Glutamatergic neuron (in vitro differentiated cells): ENCODE results near the gene NOXA1. TPM values are rescaled to one million over a fixed set of nuclear protein-coding genes. Genes with fewer than 3 reads are reported as not detected.

Experiments
- DNase-seq: peaks from one replicate; pipeline ENCODE4 v3.0.0; 2022
- H3K27ac Mint-ChIP-seq: one replicate; pipeline ENCODE4 v1.8.0; 2020; ENCODE audit warnings: mild to moderate bottlenecking, mixed read lengths, inconsistent platforms; ENCODE audit not compliant: unreplicated experiment
- H3K27me3 Mint-ChIP-seq: one replicate; pipeline ENCODE4 v1.8.0; 2020; ENCODE audit warnings: mild to moderate bottlenecking, moderate library complexity, mixed read lengths, inconsistent platforms; ENCODE audit not compliant: unreplicated experiment
- H3K36me3 Mint-ChIP-seq: one replicate; pipeline ENCODE4 v1.8.0; 2020; ENCODE audit warnings: mild to moderate bottlenecking, mixed read lengths, inconsistent platforms; ENCODE audit not compliant: unreplicated experiment
- H3K4me1 Mint-ChIP-seq: one replicate; pipeline ENCODE4 v1.8.0; 2020; ENCODE audit warnings: mild to moderate bottlenecking, low read depth, mixed read lengths, inconsistent platforms; ENCODE audit not compliant: unreplicated experiment
- H3K4me3 Mint-ChIP-seq: one replicate; pipeline ENCODE4 v1.8.0; 2020; ENCODE audit warnings: mild to moderate bottlenecking, mixed read lengths, inconsistent platforms; ENCODE audit not compliant: unreplicated experiment
- H3K9me3 Mint-ChIP-seq: one replicate; pipeline ENCODE4 v1.8.0; 2020; ENCODE audit warnings: mild to moderate bottlenecking, moderate library complexity, mixed read lengths, inconsistent platforms; ENCODE audit not compliant: unreplicated experiment
- CTCF ChIP-seq: fragments of 200-600 bp; sonication (generic); IDR thresholded peaks from one replicate; pipeline ENCODE4 v1.5.0; 2021; ENCODE audit not compliant: partially characterized antibody, unreplicated experiment
- total RNA-seq: library from RNA; stranded (reverse); fragmentation: NEBNext Ultra II Directional; extraction: Animal tissue kit (Norgen Biotek cat#: 25700); gene quantifications from one replicate; pipeline ENCODE4 v1.2.1, GENCODE V29; 2021; ENCODE audit not compliant: unreplicated experiment

The NOXA1 gene
- total RNA-seq, 1 donor from 2014 or later = 2.6 TPM

GRCh38 chr9:137431416-137431931, 8.3 kb downstream of the NOXA1 start:
- H3K4me1 Mint-ChIP-seq = no peaks in the 10 kb centered on the region
- peaks cover 3% of the 10 kb centered on the region for H3K27me3 Mint-ChIP-seq
- H3K36me3 Mint-ChIP-seq = no peaks in the 10 kb centered on the region
- DNase-seq = no peak
- no peak overlapping the region for H3K27ac Mint-ChIP-seq
- H3K4me3 Mint-ChIP-seq = no peak overlapping the region
- TF ChIP-seq CTCF = no peak
- no peaks in the 10 kb centered on the region for H3K9me3 Mint-ChIP-seq

GRCh38 chr9:137432687-137433348, 9.6 kb downstream of the NOXA1 start:
- Mint-ChIP-seq H3K27ac (no peak overlapping the region), H3K27me3 (no peaks in the 10 kb centered on the region), H3K36me3 (no peaks in the 10 kb centered on the region), H3K4me3 (no peak overlapping the region), H3K9me3 (no peaks in the 10 kb centered on the region), H3K4me1 (no peaks in the 10 kb centered on the region)
- DNase-seq = no peak
- TF ChIP-seq CTCF = no peak

- Mint-ChIP-seq H3K9me3 (no peaks in the 10 kb centered on the region), H3K36me3 (no peaks in the 10 kb centered on the region), H3K4me1 (no peaks in the 10 kb centered on the region), H3K4me3 (no peak overlapping the region), H3K27ac (no peak overlapping the region), H3K27me3 (no peaks in the 10 kb centered on the region)
- no peak for TF ChIP-seq CTCF
- no peak for DNase-seq
Observed at GRCh38 chr9:137433349-137433915, 10.2 kb downstream of the NOXA1 start.

- no peaks in the 10 kb centered on the region for H3K4me1 Mint-ChIP-seq
- TF ChIP-seq CTCF = no peak
- no peak overlapping the region for H3K27ac Mint-ChIP-seq
- no peak overlapping the region for H3K4me3 Mint-ChIP-seq
- no peaks in the 10 kb centered on the region for H3K27me3 Mint-ChIP-seq
- no peak for DNase-seq
- H3K36me3 Mint-ChIP-seq = no peaks in the 10 kb centered on the region
- no peaks in the 10 kb centered on the region for H3K9me3 Mint-ChIP-seq
Observed at GRCh38 chr9:137433916-137434431, 10.8 kb downstream of the NOXA1 start.
